Stimulated activated CD8-positive, alpha-beta memory T cell treated with anti-CD3 and anti-CD28 coated beads, Interleukin-7, amount 100 ng/mL, for 24 hours (primary cell): ENCODE results near the gene TTLL1.

Experiments used
- DNase-seq: peaks from one replicate; pipeline ENCODE4 v3.0.0-alpha.2; 2020; ENCODE audit warnings: low read depth

Gene TTLL1

DNA sequence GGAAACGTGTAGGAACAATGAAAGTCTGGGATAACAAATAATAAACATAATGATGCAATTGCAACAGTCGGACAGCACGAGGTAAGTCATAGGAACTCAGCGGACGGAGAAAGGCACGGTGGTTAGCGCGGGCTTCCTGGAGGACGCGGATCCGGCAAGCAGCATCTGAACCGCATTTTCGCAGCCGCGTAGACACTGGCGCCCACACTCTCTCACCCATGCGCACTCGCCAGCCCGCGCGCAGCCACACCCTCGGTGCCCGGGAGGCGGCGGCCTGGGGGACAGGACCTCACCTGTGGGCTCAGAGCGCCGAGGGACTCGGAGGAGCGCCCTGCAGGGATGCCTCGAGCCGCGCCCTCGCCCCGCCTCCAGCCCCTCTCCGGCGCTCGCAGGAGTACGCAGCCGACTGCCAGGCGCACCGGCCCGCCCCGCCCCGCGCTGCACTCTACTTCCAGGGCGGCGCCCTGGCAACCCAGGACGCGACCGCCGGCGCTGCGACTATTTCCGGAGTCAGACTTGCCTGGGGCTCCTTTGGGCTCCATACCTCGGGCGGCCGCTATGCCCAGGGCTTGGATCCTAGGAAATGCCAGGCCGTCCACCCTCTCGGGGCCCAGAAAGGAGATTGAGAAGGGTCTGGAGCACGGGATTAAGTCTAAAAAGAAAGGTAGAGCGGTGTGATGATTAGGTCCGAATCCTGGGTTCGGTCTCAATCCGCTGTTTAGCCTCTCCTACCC lies at the start of gene TTLL1:
Gene TTLL1, minus strand, starts transcription at position 408 of the 734 bp plus-strand sequence. CDS start 13,805 bp downstream, outside the sequence.
- DNase-seq = peak; percentile 77

DNA sequence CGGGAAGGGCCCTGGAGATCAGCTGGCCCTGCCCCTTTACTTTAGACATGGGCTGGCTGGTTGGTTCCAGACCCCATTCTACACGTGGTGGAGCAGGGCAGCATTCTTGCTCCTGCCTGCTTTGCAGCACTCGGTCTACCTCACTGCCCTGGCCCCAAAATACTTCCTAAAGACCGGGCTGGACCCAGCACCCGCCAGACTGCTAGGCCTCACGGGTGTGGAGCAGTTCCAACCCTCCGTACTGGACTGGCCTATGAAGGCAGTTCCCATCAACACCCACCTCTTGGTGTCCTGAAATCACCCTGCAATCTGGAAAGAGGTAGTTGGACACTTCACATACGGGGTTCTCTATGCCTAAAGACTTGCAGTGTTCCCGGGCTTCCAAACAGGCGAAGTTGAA lies 47.6 kb upstream of the TTLL1 start:
- DNase-seq = no peak

DNA sequence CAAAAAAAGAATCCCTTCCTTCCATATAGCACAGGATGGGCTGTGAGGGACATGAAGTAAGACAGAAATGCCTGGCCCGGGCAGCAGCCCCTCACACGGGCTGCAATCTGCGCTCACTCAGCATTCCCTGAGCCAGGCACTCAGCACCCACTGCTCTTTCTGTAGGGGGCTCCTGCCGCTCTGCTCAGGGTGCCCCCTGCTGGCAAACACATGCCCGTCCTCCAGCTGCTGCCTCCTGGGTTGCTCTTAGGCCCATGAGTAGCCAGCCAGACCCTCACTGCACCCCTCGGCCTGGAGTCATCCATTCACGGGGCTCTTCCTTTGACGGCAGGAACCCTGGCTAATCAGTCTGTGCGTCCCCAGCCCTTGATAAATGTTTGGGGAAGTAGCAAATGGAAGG lies 47.1 kb upstream of the TTLL1 start:
- DNase-seq = no peak

- no peak for DNase-seq
Measured at GRCh38 chr22:43135565-43135964, 46.4 kb upstream of the TTLL1 start.

- no peak for DNase-seq
Measured at GRCh38 chr22:43134553-43134952, 45.4 kb upstream of the TTLL1 start.

GRCh38 chr22:43133401-43133800 lies 44.2 kb upstream of the TTLL1 start:
- DNase-seq = no peak

- DNase-seq = no peak
Measured at GRCh38 chr22:43131773-43132501, 42.7 kb upstream of the TTLL1 start.

DNA sequence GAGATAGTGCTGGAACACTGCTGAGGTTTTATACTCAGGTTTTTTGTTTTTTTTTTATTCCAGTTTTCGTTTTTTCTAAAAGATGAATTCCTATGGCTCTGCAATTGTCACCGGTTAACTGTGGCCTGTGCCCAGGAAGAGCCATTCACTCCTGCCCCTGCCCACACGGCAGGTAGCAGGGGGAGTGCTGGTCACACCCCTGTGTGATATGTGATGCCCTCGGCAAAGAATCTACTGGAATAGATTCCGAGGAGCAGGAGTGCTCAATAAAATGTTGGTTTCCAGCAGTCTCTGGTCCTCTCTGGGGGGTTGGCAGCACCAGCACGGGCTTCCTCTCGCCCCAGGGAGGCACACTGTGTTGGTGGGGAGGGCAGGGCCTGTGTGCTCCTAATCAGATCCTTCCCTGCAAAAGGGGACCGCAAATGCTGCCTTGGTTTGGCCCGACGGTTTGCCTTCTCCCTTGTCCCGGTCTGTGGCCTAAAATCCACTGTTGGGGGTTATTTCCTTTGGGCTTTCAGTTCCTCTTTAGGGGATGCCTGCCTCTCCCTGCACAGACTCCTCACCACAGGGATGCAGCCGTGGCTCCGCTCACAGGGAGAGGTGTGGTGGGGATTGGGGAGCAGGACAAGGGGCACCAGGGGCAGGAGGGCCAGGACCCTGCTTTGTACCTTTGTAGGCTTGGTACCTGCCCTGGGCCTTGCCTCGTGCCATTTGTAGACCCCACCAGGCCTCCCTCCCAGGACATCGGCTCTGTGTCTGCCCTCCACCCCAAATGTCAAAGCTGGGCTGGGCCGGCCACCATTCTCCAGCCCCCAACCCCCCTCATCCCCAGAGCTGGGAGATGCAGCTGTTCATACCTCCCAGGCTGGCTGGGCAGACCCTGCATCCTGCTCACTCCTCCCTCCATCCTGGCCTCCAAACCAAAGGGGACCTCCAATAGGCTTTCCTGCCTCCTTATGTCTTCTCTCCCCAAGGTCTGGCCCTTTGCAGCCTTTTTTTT lies 40.5 kb upstream of the TTLL1 start:
- no peak for DNase-seq

- no peak for DNase-seq
Measured at GRCh38 chr22:43128928-43129424, 39.8 kb upstream of the TTLL1 start.

- DNase-seq = no peak
Measured at GRCh38 chr22:43128116-43128515, 38.9 kb upstream of the TTLL1 start.

DNA sequence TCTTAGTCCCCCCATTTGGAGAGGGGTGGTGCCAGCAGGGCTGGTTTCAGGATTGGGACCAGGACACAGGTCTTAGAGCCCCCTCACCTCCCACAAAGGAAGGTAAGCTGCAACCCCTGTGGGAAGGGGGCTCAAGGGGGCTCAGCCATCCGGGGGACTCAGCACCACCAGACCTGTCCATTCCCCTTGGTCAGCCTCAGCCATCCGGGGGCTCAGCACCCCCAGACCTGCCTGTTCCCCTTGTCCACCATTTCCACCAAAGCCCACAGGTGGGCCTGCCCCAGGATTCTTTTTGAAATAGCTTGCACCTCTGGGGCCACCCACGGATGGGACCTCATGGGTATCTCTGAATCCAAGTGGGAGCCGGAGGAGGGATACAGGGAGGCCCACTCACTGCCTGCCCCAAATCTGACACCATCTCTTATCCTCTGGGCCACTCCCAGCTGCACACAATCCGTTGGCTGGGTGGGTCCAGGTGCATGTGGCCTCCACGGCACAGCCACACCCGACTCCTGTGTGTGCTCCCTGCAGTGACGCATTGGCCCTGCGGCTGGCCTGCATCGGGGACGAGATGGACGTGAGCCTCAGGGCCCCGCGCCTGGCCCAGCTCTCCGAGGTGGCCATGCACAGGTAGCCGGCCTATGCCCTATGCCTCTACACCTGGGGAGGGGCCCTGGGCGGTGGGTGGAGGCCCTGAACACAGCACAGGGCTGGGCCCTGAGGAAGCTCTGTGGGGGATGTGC lies 38.1 kb upstream of the TTLL1 start:
- DNase-seq = no peak

DNA sequence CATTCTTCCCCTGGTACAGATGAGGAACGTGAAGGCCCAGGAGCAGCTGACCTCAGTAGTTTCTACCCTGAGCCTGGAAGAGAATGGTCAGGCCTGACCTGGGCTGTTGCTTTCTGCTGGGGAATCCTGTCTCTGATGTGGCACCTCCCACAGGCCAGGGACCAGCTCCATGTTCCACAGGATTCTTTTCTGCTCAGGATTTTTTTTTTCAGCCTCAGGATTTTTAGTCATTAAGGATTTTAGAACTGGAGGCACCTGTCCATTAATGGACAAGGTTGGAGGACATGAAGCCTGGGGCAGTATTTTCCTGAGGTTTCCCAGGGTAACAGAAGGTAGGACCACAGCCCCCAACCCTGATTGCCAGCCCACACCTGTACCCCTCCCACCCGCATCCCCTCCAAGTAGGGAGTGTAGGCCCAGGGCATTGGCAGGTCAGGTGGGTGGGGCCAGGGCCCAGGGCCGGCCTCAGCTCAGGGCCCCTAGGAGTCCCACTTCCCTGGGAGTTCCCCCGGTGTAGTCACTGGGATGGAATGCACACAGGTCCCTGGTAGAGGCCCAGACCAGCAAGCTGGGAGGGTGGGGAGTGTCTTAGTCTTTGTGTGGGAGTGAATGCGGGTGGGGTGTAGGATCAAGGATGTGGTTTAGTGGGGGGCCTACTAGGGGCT lies 37.4 kb upstream of the TTLL1 start:
- DNase-seq = no peak

- no peak for DNase-seq
Measured at GRCh38 chr22:43118953-43119458, 29.8 kb upstream of the TTLL1 start.

DNA sequence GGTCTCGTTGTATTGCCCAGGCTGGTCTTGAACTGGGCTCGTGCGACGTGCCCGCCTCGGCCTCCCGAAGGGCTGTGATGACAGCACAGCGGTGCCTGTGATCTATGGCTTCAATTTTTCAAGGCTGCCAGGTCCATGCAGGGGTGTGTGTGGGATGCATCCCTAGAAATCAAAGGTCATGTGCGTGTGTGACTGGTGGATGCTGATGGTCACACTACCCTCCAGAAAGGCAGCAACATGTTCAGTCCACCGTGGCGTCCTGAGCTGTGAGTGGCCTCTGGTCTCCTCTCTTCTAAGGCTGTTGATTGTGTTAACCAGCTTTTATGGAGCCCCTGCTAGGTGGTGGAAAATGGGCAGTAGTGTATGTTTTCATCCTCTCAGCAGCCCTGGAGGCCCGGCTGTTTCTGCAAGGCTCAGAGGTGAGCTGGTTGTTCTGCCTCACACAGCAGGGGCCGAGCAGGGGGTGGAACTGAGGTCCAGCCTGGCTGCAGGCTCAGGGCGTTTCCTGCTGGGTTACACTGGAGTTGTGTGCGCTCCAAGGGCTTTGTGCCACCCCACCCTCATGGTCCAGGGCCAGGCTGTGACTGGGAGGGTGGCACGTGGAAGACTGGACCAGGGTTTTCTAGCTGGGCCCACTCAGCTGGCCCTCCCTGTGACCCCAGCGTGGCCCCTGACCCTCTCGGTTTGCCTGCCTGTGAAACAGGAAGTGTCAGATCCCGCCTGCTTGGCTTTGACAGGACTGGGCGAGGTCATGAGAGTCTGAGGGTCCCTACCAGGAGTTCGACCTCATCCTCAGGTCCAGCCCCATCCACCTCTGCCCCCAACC lies 29.0 kb upstream of the TTLL1 start:
- DNase-seq = no peak

DNA sequence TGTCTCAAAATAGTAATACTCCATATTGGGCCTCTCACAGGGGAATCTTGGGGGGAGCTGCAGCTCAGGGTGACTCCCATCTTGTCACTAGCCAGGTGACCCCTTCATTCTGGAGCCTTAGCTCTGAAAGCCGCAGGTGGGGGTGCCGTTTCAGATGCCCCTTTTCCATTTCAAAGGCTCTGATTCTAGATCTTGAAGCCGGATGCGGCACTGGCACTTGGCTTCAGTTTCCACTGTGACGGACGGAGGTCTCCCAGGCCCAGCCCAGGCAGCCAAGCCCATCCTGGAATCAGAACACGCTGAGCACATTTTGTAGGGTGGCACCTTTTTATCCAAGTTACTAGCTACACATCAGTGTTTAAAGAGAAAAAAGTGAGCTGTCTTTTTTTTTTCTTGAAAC lies 27.7 kb upstream of the TTLL1 start:
- no peak for DNase-seq

- DNase-seq = no peak
Measured at GRCh38 chr22:43114958-43115357, 25.8 kb upstream of the TTLL1 start.

DNA sequence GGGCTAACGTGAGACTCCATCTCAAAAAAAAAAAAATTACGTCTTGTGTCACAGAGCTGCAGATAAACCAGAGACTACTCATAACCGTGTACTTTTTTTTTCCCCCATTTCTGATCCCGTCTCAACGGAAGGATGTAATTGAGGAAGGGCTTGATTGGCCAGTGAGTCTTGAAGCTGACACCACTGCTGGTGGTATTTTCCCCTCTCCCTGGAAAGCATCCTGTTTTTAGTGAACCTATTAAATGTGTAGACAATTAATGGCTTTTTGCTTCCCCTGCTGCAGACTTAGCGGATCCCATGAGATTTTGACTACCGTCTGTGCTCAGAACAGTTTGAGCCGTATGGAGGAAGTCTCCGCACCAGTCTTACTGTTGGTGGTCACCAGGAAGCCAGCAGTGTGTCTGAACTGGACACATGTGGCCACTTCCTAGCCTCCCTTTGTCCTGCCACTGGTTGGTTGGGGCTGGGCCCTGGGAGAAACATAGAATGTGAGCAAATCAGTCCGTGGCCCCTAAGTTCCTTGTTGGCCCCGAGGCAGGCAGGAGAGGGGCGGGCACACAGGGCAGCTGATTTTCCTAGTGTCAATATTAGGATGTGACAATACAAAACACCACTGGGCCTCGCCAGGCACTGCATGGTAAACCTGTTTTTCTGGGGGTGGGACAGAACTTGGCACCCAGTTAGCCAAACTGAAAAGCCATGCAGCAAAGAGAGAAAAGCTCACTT lies 24.5 kb upstream of the TTLL1 start:
- no peak for DNase-seq

GRCh38 chr22:43110927-43111623 lies 21.9 kb upstream of the TTLL1 start:
- DNase-seq = no peak
